Peyer's patch (tissue), 4 donors: Measurements from ENCODE around the gene FAM120B. TPM values are rescaled to one million over a fixed set of nuclear protein-coding genes. Genes with fewer than 3 reads are reported as not detected.

Source experiments
- DNase-seq, 3 donors: peaks; one replicate each; pipeline ENCODE4 v3.0.0-alpha.2; 2017 to 2019
- H3K27ac ChIP-seq, 4 donors: fragments of 200-600 bp; sonication (generic); one replicate each; pipeline ENCODE4 v1.5.1; 2016 to 2019
- H3K27me3 ChIP-seq, 2 donors: fragments of 200-600 bp; sonication (generic); one replicate each; pipeline ENCODE4 v1.5.1; 2019
- H3K36me3 ChIP-seq, 3 donors: fragments of 200-600 bp; sonication (generic); one replicate each; pipeline ENCODE4 v1.5.1; 2016 to 2019
- H3K4me1 ChIP-seq, 4 donors: fragments of 200-600 bp; sonication (generic); one replicate each; pipeline ENCODE4 v1.5.1; 2016 to 2019
- H3K4me3 ChIP-seq, 4 donors: fragments of 200-600 bp; sonication (generic); 1 replicate in 3 of 4; 2 replicates in 1 of 4; pipeline ENCODE4 v1.5.1; 2016 to 2019; ENCODE audit warnings: mild to moderate bottlenecking in 1 of 4
- H3K9me3 ChIP-seq, 4 donors: fragments of 200-600 bp; sonication (generic); one replicate each; pipeline ENCODE4 v1.5.1; 2016 to 2019; ENCODE audit warnings: mild to moderate bottlenecking in 1 of 4
- CTCF ChIP-seq, 6 experiments: fragments of 450-650 bp in 4 of 6; fragments of 200-600 bp in 2 of 6; sonication (generic) in 1 of 6; IDR thresholded peaks; one replicate each; pipeline ENCODE4 v1.5.1; 2017 to 2019; ENCODE audit warnings: antibody characterized with exemption in 6 of 6, mild to moderate bottlenecking in 3 of 6, moderate library complexity in 1 of 6
- POLR2A ChIP-seq, 2 donors: fragments of 450-650 bp; IDR thresholded peaks; one replicate each; pipeline ENCODE4 v1.5.1; 2017; ENCODE audit warnings: antibody characterized with exemption in 2 of 2, mild to moderate bottlenecking in 2 of 2, moderate library complexity in 2 of 2
- total RNA-seq, 4 donors: library from RNA; depleted of rRNA; stranded (reverse); fragments of >200 nt; gene quantifications; one replicate each; pipeline ENCODE4 v1.1.0, GENCODE V29; 2016

The FAM120B gene
- total RNA-seq, 4 donors from 2014 or later, result 22.1 to 50.3 (median 38.1) TPM

- TF ChIP-seq CTCF (IDR thresholded peaks at IDR 0.05), result no peak
- no peak for TF ChIP-seq POLR2A (IDR thresholded peaks at IDR 0.05)
- Histone ChIP-seq H3K4me3 (peak overlapping the region in 2 of 4 donors; percentile 68 to 78), H3K4me1 (peaks cover 0 to 38% (median 18%) of the 10 kb centered on the region in 4 donors), H3K27me3 (peaks cover 0 to 13% of the 10 kb centered on the region in 2 donors), H3K36me3 (peaks cover 0 to 19% (median 0%) of the 10 kb centered on the region in 3 donors), H3K27ac (peak overlapping the region in 3 of 4 donors; percentile 25 to 90 (median 46)), H3K9me3 (no peaks in the 10 kb centered on the region)
- no peak for DNase-seq
These were observed 19.7 kb upstream of the FAM120B start for GRCh38 chr6:170286934-170287265.

- Histone ChIP-seq H3K27ac (peak overlapping the region; percentile 25 to 90 (median 36)), H3K4me1 (peaks cover 0 to 44% (median 18%) of the 10 kb centered on the region in 4 donors), H3K9me3 (no peaks in the 10 kb centered on the region), H3K4me3 (peak overlapping the region in 3 of 4 donors; percentile 4 to 78 (median 68)), H3K27me3 (peaks cover 0 to 17% of the 10 kb centered on the region in 2 donors), H3K36me3 (peaks cover 0 to 19% (median 0%) of the 10 kb centered on the region in 3 donors)
- DNase-seq, result peak in 2 of 3 donors; percentile 42 to 43
- TF ChIP-seq CTCF (IDR thresholded peaks at IDR 0.05), result no peak
- no peak for TF ChIP-seq POLR2A (IDR thresholded peaks at IDR 0.05)
These were observed 19.1 kb upstream of the FAM120B start for GRCh38 chr6:170287371-170287876.

- H3K36me3 ChIP-seq, result peaks cover 0 to 19% (median 0%) of the 10 kb centered on the region in 3 donors
- peak in 1 of 3 donors; percentile 45 for DNase-seq
- no peaks in the 10 kb centered on the region for H3K9me3 ChIP-seq
- H3K27me3 ChIP-seq, result peaks cover 0 to 17% of the 10 kb centered on the region in 2 donors
- TF ChIP-seq CTCF (IDR thresholded peaks at IDR 0.05), result no peak
- no peak for TF ChIP-seq POLR2A (IDR thresholded peaks at IDR 0.05)
- H3K4me3 ChIP-seq, result peak overlapping the region; percentile 9 to 78 (median 64)
- peaks cover 0 to 49% (median 18%) of the 10 kb centered on the region in 4 donors for H3K4me1 ChIP-seq
- H3K27ac ChIP-seq, result peak overlapping the region; percentile 25 to 90 (median 36)
These were observed 18.4 kb upstream of the FAM120B start for GRCh38 chr6:170288091-170288631.

GRCh38 chr6:170288852-170289179 is 17.7 kb upstream of the FAM120B start:
- Histone ChIP-seq H3K27ac (peak overlapping the region; percentile 19 to 90 (median 79)), H3K4me3 (peak overlapping the region; percentile 49 to 78 (median 64)), H3K27me3 (peaks cover 0 to 17% of the 10 kb centered on the region in 2 donors), H3K9me3 (no peaks in the 10 kb centered on the region), H3K36me3 (peaks cover 0 to 19% (median 0%) of the 10 kb centered on the region in 3 donors), H3K4me1 (peaks cover 0 to 49% (median 18%) of the 10 kb centered on the region in 4 donors)
- TF ChIP-seq CTCF (IDR thresholded peaks at IDR 0.05), result no peak
- no peak for TF ChIP-seq POLR2A (IDR thresholded peaks at IDR 0.05)
- DNase-seq, result peak in 1 of 3 donors; percentile 29

- peaks cover 0 to 19% of the 10 kb centered on the region in 2 donors for H3K27me3 ChIP-seq
- no peaks in the 10 kb centered on the region for H3K9me3 ChIP-seq
- H3K4me1 ChIP-seq, result peaks cover 0 to 49% (median 18%) of the 10 kb centered on the region in 4 donors
- peak in 1 of 3 donors; percentile 50 for DNase-seq
- H3K4me3 ChIP-seq, result peak overlapping the region; percentile 49 to 78 (median 64)
- H3K27ac ChIP-seq, result peak overlapping the region; percentile 44 to 90 (median 79)
- no peak for TF ChIP-seq CTCF (IDR thresholded peaks at IDR 0.05)
- TF ChIP-seq POLR2A (IDR thresholded peaks at IDR 0.05), result no peak
- peaks cover 0 to 16% (median 0%) of the 10 kb centered on the region in 3 donors for H3K36me3 ChIP-seq
These were observed 17.2 kb upstream of the FAM120B start for GRCh38 chr6:170289180-170289931.
